SK-N-SH (cell line): ENCODE measurements around the gene ADCK1. TPM values are rescaled to one million over a fixed set of nuclear protein-coding genes. Genes with fewer than 3 reads are reported as not detected.

Source experiments
- CTCF ChIA-PET: fragments of 300-600, 350-600 bp; formaldehyde crosslinking; extraction: SDS; loops from one replicate; lab custom pipeline; 2021; lab: Yijun Ruan, JAX
- POLR2A ChIA-PET: fragments of 350-600 bp; sonication (Branson Sonifier 250); formaldehyde crosslinking; extraction: SDS; loops from one replicate; lab custom pipeline; 2020; ENCODE audit warnings: antibody characterized with exemption, inconsistent platforms; lab: Yijun Ruan, JAX
- DNase-seq: peaks from one replicate; pipeline ENCODE4 v3.0.0; 2012
- H2AFZ ChIP-seq: fragments of 200-600 bp; sonication (generic); 2 replicates; pipeline ENCODE4 v1.8.1; 2016; ENCODE audit warnings: antibody characterized with exemption, mild to moderate bottlenecking, low read depth
- H3F3A ChIP-seq: fragments of 200-600 bp; sonication (generic); replicated peaks from 2 replicates; pipeline ENCODE3; 2016; ENCODE audit warnings: antibody characterized with exemption, mild to moderate bottlenecking; ENCODE audit not compliant: insufficient read depth
- H3K27ac ChIP-seq, 2 experiments: fragments of 200-500 bp in 1 of 2; fragments of 200-600 bp in 1 of 2; sonication (Bioruptor generic) in 1 of 2; sonication (generic), shearing (Covaris generic) in 1 of 2; 2 replicates each; pipeline versions ENCODE4 v1.5.1 to v1.6.1; 2014 to 2016; ENCODE audit warnings: low read depth in 2 of 2, inconsistent platforms in 1 of 2, low read length in 1 of 2, mild to moderate bottlenecking in 1 of 2, mixed read lengths in 1 of 2
- H3K27me3 ChIP-seq: fragments of 200-600 bp; sonication (generic), shearing (Covaris generic); 2 replicates; pipeline ENCODE4 v1.6.1; 2016; ENCODE audit warnings: mixed run types; ENCODE audit not compliant: insufficient read depth
- H3K36me3 ChIP-seq, 2 experiments: fragments of 200-500 bp in 1 of 2; fragments of 200-600 bp in 1 of 2; sonication (Bioruptor generic) in 1 of 2; sonication (generic) in 1 of 2; replicated peaks in 1 of 2; 2 replicates each; pipeline versions ENCODE3 to v1.5.1; 2014 to 2016; ENCODE audit warnings: low read length in 1 of 2, mild to moderate bottlenecking in 1 of 2; ENCODE audit not compliant: insufficient read depth in 2 of 2, control insufficient read depth in 1 of 2
- H3K4me1 ChIP-seq, 2 experiments: fragments of 200-500 bp in 1 of 2; fragments of 200-600 bp in 1 of 2; sonication (Bioruptor generic) in 1 of 2; sonication (generic), shearing (Covaris generic) in 1 of 2; 2 replicates each; pipeline versions ENCODE4 v1.5.1 to v1.6.1; 2014 to 2016; ENCODE audit warnings: low read depth in 1 of 2, low read length in 1 of 2, mixed run types in 1 of 2; ENCODE audit not compliant: insufficient read depth in 2 of 2, control insufficient read depth in 1 of 2
- H3K4me2 ChIP-seq: fragments of 200-600 bp; sonication (generic), shearing (Covaris generic); 2 replicates; pipeline ENCODE4 v1.6.1; 2017; ENCODE audit warnings: mixed run types
- H3K4me3 ChIP-seq, 2 experiments: fragments of 200-500 bp in 1 of 2; fragments of 200-600 bp in 1 of 2; sonication (Bioruptor generic) in 1 of 2; sonication (generic), shearing (Covaris generic) in 1 of 2; 2 replicates each; pipeline versions ENCODE4 v1.5.1 to v1.8.1; 2014 to 2016; ENCODE audit warnings: low read depth in 2 of 2, inconsistent platforms in 1 of 2, low read length in 1 of 2, mild to moderate bottlenecking in 1 of 2, mixed read lengths in 1 of 2, moderate library complexity in 1 of 2
- H3K79me2 ChIP-seq: fragments of 200-600 bp; sonication (generic); 2 replicates; pipeline ENCODE4 v1.8.1; 2017; ENCODE audit warnings: mild to moderate bottlenecking; ENCODE audit not compliant: insufficient read depth
- H3K9ac ChIP-seq: fragments of 200-600 bp; sonication (generic); 2 replicates; pipeline ENCODE4 v1.6.1; 2017; ENCODE audit warnings: mixed run types
- H3K9me2 ChIP-seq: fragments of 200-600 bp; sonication (generic); 2 replicates; pipeline ENCODE4 v1.6.1; 2017; ENCODE audit warnings: mixed run types
- H3K9me3 ChIP-seq: fragments of 200-600 bp; sonication (generic); 2 replicates; pipeline ENCODE4 v1.6.1; 2017; ENCODE audit warnings: mixed run types, mild to moderate bottlenecking, moderate library complexity
- H4K20me1 ChIP-seq: fragments of 200-600 bp; sonication (generic); 2 replicates; pipeline ENCODE4 v1.6.1; 2017; ENCODE audit warnings: mild to moderate bottlenecking, mixed run types; ENCODE audit not compliant: insufficient read depth
- CHD2 ChIP-seq: fragments of 150-350 bp; IDR thresholded peaks from 2 replicates; pipeline ENCODE4 v1.6.1; 2018; ENCODE audit warnings: low read length; ENCODE audit not compliant: partially characterized antibody
- CTCF ChIP-seq: fragments of 200-600 bp; sonication (generic); IDR thresholded peaks from 2 replicates; pipeline ENCODE4 v1.6.1; 2017; ENCODE audit warnings: antibody characterized with exemption, mild to moderate bottlenecking, moderate library complexity
- FOSL2 ChIP-seq: IDR thresholded peaks from 2 replicates; pipeline ENCODE4 v1.4.0; 2012; ENCODE audit warnings: low read depth, mild to moderate bottlenecking, moderate library complexity, borderline replicate concordance
- FOXJ3 ChIP-seq: sonication (generic); formaldehyde crosslinking; IDR thresholded peaks from 2 replicates; pipeline ENCODE4 v1.5.1; 2020; ENCODE audit warnings: mild to moderate bottlenecking, missing genetic modification reagents
- FOXM1 ChIP-seq: IDR thresholded peaks from 2 replicates; pipeline ENCODE4 v1.4.0; 2012; ENCODE audit warnings: low read depth, mild to moderate bottlenecking
- GATA2 ChIP-seq: sonication (generic); formaldehyde crosslinking; IDR thresholded peaks from 2 replicates; pipeline ENCODE4 v1.5.0; 2020; ENCODE audit warnings: mild to moderate bottlenecking, missing genetic modification reagents
- JUND ChIP-seq: IDR thresholded peaks from 2 replicates; pipeline ENCODE4 v1.4.0; 2012
- MAX ChIP-seq: IDR thresholded peaks from 2 replicates; pipeline ENCODE4 v1.4.0; 2012; ENCODE audit warnings: low read depth
- NFIC ChIP-seq: IDR thresholded peaks from 2 replicates; pipeline ENCODE4 v1.4.0; 2012; ENCODE audit warnings: borderline replicate concordance
- POLR2AphosphoS5 ChIP-seq: IDR thresholded peaks from 2 replicates; pipeline ENCODE4 v1.6.1; 2012; ENCODE audit warnings: low read depth, low read length
- RAD21 ChIP-seq: IDR thresholded peaks from 2 replicates; pipeline ENCODE4 v1.6.1; 2012; ENCODE audit warnings: mild to moderate bottlenecking, low read length
- RCOR1 ChIP-seq: fragments of 150-350 bp; IDR thresholded peaks from 2 replicates; pipeline ENCODE4 v1.6.1; 2017; ENCODE audit warnings: antibody characterized with exemption, low read length
- RFX5 ChIP-seq: IDR thresholded peaks from 2 replicates; pipeline ENCODE4 v1.6.1; 2012; ENCODE audit warnings: mild to moderate bottlenecking, improper control_type of control experiment, low read length
- RXRA ChIP-seq: IDR thresholded peaks from 2 replicates; pipeline ENCODE4 v1.4.0; 2012; ENCODE audit warnings: low read depth, mild to moderate bottlenecking, borderline replicate concordance
- SMC3 ChIP-seq: IDR thresholded peaks from 2 replicates; pipeline ENCODE4 v1.6.1; 2012; ENCODE audit warnings: low read depth, low read length, improper control_type of control experiment
- TAF1 ChIP-seq: IDR thresholded peaks from 2 replicates; pipeline ENCODE4 v1.6.1; 2012; ENCODE audit warnings: low read depth, mild to moderate bottlenecking, low read length, moderate library complexity, borderline replicate concordance
- TCF12 ChIP-seq: IDR thresholded peaks from 2 replicates; pipeline ENCODE4 v1.4.0; 2012
- TEAD4 ChIP-seq: IDR thresholded peaks from 2 replicates; pipeline ENCODE4 v1.4.0; 2012; ENCODE audit warnings: mild to moderate bottlenecking, borderline replicate concordance; ENCODE audit not compliant: insufficient read depth
- WGBS: methylation state at CpG from one replicate; pipeline ENCODE4 v1.1.6; 2017; ENCODE audit warnings: low lambda C conversion rate; 5-methylcytosine and 5-hydroxymethylcytosine counted together
- polyA plus RNA-seq, 3 experiments: library from polyadenylated mRNA; depleted of rRNA; stranded (reverse); fragments of >200 nt; gene quantifications; 2 replicates each; pipeline ENCODE4 v1.2.3, GENCODE V29; 2012
- TF ChIP-seq, protein P1 (sequence below): fragments of 150-350 bp; IDR thresholded peaks from 2 replicates; pipeline ENCODE4 v1.6.1; 2016; ENCODE audit warnings: mild to moderate bottlenecking, low read depth, low read length
- TF ChIP-seq, protein P2 (sequence below): IDR thresholded peaks from 2 replicates; pipeline ENCODE4 v1.4.0; 2012; ENCODE audit warnings: low read depth, borderline replicate concordance

The ADCK1 gene
- polyA plus RNA-seq, 1 of the 3 experiments (the other 2 are of a cell fraction), result 11.4 TPM

DNA sequence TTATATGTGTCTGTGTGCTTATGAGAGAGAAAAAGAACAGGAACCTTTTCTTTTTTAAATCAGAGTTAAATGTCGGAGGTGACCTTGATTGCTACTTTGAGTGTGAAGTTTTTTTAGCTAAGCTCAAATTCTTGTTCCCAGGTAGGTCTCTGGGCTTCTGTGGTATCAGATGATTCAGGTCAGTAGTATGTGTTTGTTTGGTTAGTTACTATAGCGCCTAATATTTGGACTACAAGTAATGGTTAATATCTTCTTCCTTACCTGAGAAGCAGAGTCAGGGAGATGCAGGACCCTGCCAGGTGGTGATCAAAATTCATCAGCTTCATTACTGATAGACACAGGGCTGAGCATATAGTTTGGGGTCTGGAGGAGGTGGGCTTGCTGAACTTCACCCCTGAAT lies 30.8 kb downstream of the ADCK1 start:
- no peak for DNase-seq
- no peaks in the 10 kb centered on the region for H3K79me2 ChIP-seq
- no peak overlapping the region for H3K4me3 ChIP-seq
- no peaks in the 10 kb centered on the region for H3K9me3 ChIP-seq
- H3K4me1 ChIP-seq, result no peaks in the 10 kb centered on the region
- no peaks in the 10 kb centered on the region for H3K27me3 ChIP-seq
- no peaks in the 10 kb centered on the region for H3F3A ChIP-seq
- no peaks in the 10 kb centered on the region for H3K9me2 ChIP-seq
- no peaks in the 10 kb centered on the region for H3K36me3 ChIP-seq
- H3K27ac ChIP-seq, result no peak overlapping the region
- POLR2A ChIA-PET, result no interaction called here
- no peak for TF ChIP-seq TEAD4
- no peak for TF ChIP-seq POLR2AphosphoS5
- no peak for TF ChIP-seq MAX
- no peak for TF ChIP-seq TAF1
- TF ChIP-seq, all 33 proteins: peak for 0
- 96% methylated on average over 2 of the region's 2 CpGs for WGBS
- H3K9ac ChIP-seq, result no peak overlapping the region
- CTCF ChIA-PET, result no interaction called here
- H3K4me2 ChIP-seq, result no peak overlapping the region
- H4K20me1 ChIP-seq, result no peaks in the 10 kb centered on the region
- H2AFZ ChIP-seq, result no peak overlapping the region

DNA sequence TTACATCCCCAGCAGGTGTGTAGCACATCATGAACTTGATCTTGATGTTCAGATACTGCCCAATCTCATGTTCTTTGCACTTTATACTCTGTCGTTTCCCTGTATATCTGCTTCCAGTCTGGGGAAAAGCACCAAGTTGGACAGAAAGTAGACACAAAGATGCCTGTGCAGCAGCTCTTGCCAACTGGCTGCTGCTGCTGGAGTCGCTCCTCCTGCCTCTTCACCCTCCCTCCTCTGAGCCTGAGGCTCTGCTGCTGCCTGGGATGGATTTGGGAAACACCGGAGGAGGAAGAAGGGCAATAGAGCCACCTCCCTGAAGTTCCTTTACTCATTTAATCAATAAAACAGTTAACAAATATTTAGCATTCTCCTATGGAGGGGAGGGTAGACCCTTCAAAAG lies 32.4 kb downstream of the ADCK1 start:
- ChIA-PET CTCF (no interaction called here), POLR2A (no interaction called here)
- no peak overlapping the region for H3K9ac ChIP-seq
- H3F3A ChIP-seq, result no peaks in the 10 kb centered on the region
- DNase-seq, result no peak
- WGBS, result 55% methylated on average over 3 of the region's 3 CpGs
- H2AFZ ChIP-seq, result no peak overlapping the region
- H3K4me2 ChIP-seq, result no peak overlapping the region
- no peaks in the 10 kb centered on the region for H4K20me1 ChIP-seq
- H3K27me3 ChIP-seq, result no peaks in the 10 kb centered on the region
- H3K4me1 ChIP-seq, result no peaks in the 10 kb centered on the region
- H3K79me2 ChIP-seq, result no peaks in the 10 kb centered on the region
- TF ChIP-seq RCOR1 (no peak), FOXM1 (no peak), RXRA (no peak), RFX5 (no peak), FOXJ3 (CRISPR knock-in tag) (no peak), SMC3 (no peak), MAX (no peak), GATA2 (no peak), JUND (no peak), FOSL2 (no peak), CTCF (no peak), CHD2 (no peak), NFIC (no peak), TCF12 (no peak), RAD21 (no peak)
- TF ChIP-seq, protein P1, sequence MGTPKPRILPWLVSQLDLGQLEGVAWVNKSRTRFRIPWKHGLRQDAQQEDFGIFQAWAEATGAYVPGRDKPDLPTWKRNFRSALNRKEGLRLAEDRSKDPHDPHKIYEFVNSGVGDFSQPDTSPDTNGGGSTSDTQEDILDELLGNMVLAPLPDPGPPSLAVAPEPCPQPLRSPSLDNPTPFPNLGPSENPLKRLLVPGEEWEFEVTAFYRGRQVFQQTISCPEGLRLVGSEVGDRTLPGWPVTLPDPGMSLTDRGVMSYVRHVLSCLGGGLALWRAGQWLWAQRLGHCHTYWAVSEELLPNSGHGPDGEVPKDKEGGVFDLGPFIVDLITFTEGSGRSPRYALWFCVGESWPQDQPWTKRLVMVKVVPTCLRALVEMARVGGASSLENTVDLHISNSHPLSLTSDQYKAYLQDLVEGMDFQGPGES, result no peak
- TF ChIP-seq, protein P2, sequence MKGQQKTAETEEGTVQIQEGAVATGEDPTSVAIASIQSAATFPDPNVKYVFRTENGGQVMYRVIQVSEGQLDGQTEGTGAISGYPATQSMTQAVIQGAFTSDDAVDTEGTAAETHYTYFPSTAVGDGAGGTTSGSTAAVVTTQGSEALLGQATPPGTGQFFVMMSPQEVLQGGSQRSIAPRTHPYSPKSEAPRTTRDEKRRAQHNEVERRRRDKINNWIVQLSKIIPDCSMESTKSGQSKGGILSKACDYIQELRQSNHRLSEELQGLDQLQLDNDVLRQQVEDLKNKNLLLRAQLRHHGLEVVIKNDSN, result no peak
- TF ChIP-seq, all 33 proteins: peak for 0
- H3K36me3 ChIP-seq, result no peaks in the 10 kb centered on the region
- no peaks in the 10 kb centered on the region for H3K9me2 ChIP-seq
- no peaks in the 10 kb centered on the region for H3K9me3 ChIP-seq
- H3K4me3 ChIP-seq, result no peak overlapping the region
- no peak overlapping the region for H3K27ac ChIP-seq
